B cell (primary cell): Measurements from ENCODE around the gene PNLIPRP1. TPM values are rescaled to one million over a fixed set of nuclear protein-coding genes. Genes with fewer than 3 reads are reported as not detected.

ENCODE experiments used
- ATAC-seq: fragments of 200-7000 bp; cut with Tn5 transposase; one replicate; pipeline ENCODE4 v1.10.0; 2021; ENCODE audit warnings: low read depth, mild to moderate bottlenecking, moderate number of reproducible peaks, moderate library complexity
- CTCF ChIA-PET: fragments of 350-600 bp; sonication (Branson Sonifier 250); formaldehyde crosslinking; loops from one replicate; lab custom pipeline; 2021; ENCODE audit warnings: antibody characterized with exemption, inconsistent platforms; lab: Charles Lee
- POLR2A ChIA-PET: fragments of 350-600 bp; sonication (Branson Sonifier 250); formaldehyde crosslinking; loops from one replicate; lab custom pipeline; 2021; ENCODE audit warnings: antibody characterized with exemption; lab: Charles Lee
- DNase-seq: peaks from one replicate; pipeline ENCODE4 v3.0.0; 2013
- H2AFZ ChIP-seq: 2 replicates; pipeline ENCODE4 v1.6.1; 2012; ENCODE audit warnings: mild to moderate bottlenecking, low read depth, low read length; ENCODE audit not compliant: insufficient read depth, poor library complexity, severe bottlenecking
- H3K27ac ChIP-seq, 2 donors: 1 replicate in 1 of 2; 2 replicates in 1 of 2; pipeline ENCODE4 v1.5.1; 2012 to 2013; ENCODE audit warnings: low read length in 2 of 2, mild to moderate bottlenecking in 2 of 2, moderate library complexity in 1 of 2
- H3K27me3 ChIP-seq, 4 experiments: fragments of 200-600 bp in 1 of 4; sonication (generic) in 1 of 4; replicated peaks in 1 of 4; 1 replicate in 2 of 4; 2 replicates in 2 of 4; pipeline versions ENCODE4 v1.6.1 to v1.7.0; 2013 to 2016; ENCODE audit warnings: low read length in 3 of 4, mild to moderate bottlenecking in 2 of 4, mixed read lengths in 1 of 4, moderate library complexity in 1 of 4; ENCODE audit not compliant: insufficient read depth in 4 of 4, control insufficient read depth in 3 of 4; ENCODE audit errors: control extremely low read depth in 1 of 4
- H3K36me3 ChIP-seq, 2 experiments: replicated peaks in 1 of 2; 1 replicate in 1 of 2; 2 replicates in 1 of 2; pipeline versions ENCODE4 v1.6.1 to v1.7.1; 2013; ENCODE audit warnings: low read length in 1 of 2; ENCODE audit not compliant: insufficient read depth in 2 of 2, control insufficient read depth in 1 of 2; ENCODE audit errors: control extremely low read depth in 1 of 2, extremely low read depth in 1 of 2
- H3K4me1 ChIP-seq, 2 donors: fragments of 200-600 bp in 1 of 2; sonication (generic) in 1 of 2; 1 replicate in 1 of 2; 2 replicates in 1 of 2; pipeline versions ENCODE4 v1.5.1 to v1.6.1; 2013 to 2017; ENCODE audit warnings: low read length in 2 of 2; ENCODE audit not compliant: control insufficient read depth in 2 of 2, insufficient read depth in 2 of 2
- H3K4me2 ChIP-seq: replicated peaks from 2 replicates; pipeline ENCODE3; 2012; ENCODE audit warnings: mild to moderate bottlenecking, low read depth, low read length; ENCODE audit not compliant: poor library complexity, severe bottlenecking
- H3K4me3 ChIP-seq, 5 experiments: fragments of 200-600 bp in 1 of 5; sonication (generic) in 1 of 5; 1 replicate in 3 of 5; 2 replicates in 2 of 5; pipeline versions ENCODE4 v1.5.1 to v1.7.0; 2011 to 2016; ENCODE audit warnings: low read length in 4 of 5, mild to moderate bottlenecking in 4 of 5, low read depth in 2 of 5, control low read depth in 1 of 5, moderate library complexity in 1 of 5; ENCODE audit not compliant: insufficient read depth in 1 of 5; ENCODE audit errors: control extremely low read depth in 1 of 5, extremely low read depth in 1 of 5
- H3K79me2 ChIP-seq: fragments of 200-600 bp; sonication (generic); one replicate; pipeline ENCODE4 v1.6.0; 2016; ENCODE audit warnings: low read length; ENCODE audit not compliant: control insufficient read depth, insufficient read depth
- H3K9ac ChIP-seq: fragments of 200-600 bp; sonication (generic); 2 replicates; pipeline ENCODE4 v1.6.1; 2017; ENCODE audit warnings: mild to moderate bottlenecking, low read length, moderate library complexity
- H3K9me3 ChIP-seq, 3 donors: one replicate each; pipeline versions ENCODE4 v1.6.1 to v1.7.1; 2013; ENCODE audit warnings: low read length in 2 of 3; ENCODE audit not compliant: control insufficient read depth in 2 of 3, insufficient read depth in 1 of 3; ENCODE audit errors: control extremely low read depth in 1 of 3
- H4K20me1 ChIP-seq: 2 replicates; pipeline ENCODE4 v1.6.0; 2012; ENCODE audit warnings: mild to moderate bottlenecking, low read length; ENCODE audit not compliant: insufficient read depth, control insufficient read depth, poor library complexity, severe bottlenecking
- H3K27ac Mint-ChIP-seq: one replicate; pipeline ENCODE4 v1.8.0; 2021; ENCODE audit warnings: mixed read lengths
- H3K27me3 Mint-ChIP-seq: one replicate; pipeline ENCODE4 v1.8.0; 2021; ENCODE audit warnings: mixed read lengths
- H3K4me1 Mint-ChIP-seq: one replicate; pipeline ENCODE4 v1.8.0; 2021; ENCODE audit warnings: mixed read lengths
- H3K4me3 Mint-ChIP-seq: one replicate; pipeline ENCODE4 v1.8.0; 2021; ENCODE audit warnings: mixed read lengths
- H3K9me3 Mint-ChIP-seq: one replicate; pipeline ENCODE4 v1.8.0; 2022; ENCODE audit warnings: mixed read lengths; ENCODE audit not compliant: insufficient read depth
- EZH2 ChIP-seq: IDR thresholded peaks from 2 replicates; pipeline ENCODE4 v1.6.1; 2012; ENCODE audit warnings: borderline replicate concordance, low read depth, mild to moderate bottlenecking, moderate library complexity, low read length; ENCODE audit not compliant: insufficient read depth, poor library complexity, severe bottlenecking
- WGBS: methylation state at CpG from one replicate; pipeline ENCODE4 v1.1.5; 2013; ENCODE audit warnings: missing lambda C conversion rate; ENCODE audit not compliant: insufficient coverage; 5-methylcytosine and 5-hydroxymethylcytosine counted together
- intact Hi-C: fragments of 100-400 bp; cut with micrococcal nuclease; formaldehyde crosslinking; loops from one replicate; pipeline ENCODE4 v1.10.0; 2022
- polyA plus RNA-seq: library from polyadenylated mRNA; depleted of rRNA; stranded (reverse); fragments of >200 nt; gene quantifications from 2 replicates; pipeline ENCODE4 v1.2.3, GENCODE V29; 2012
- total RNA-seq, 2 donors: library from RNA; stranded (reverse); fragments of 120-200 nt in 1 of 2; gene quantifications; 1 replicate in 1 of 2; 2 replicates in 1 of 2; pipeline versions ENCODE4 v1.2.3 to v1.2.4, GENCODE V29; 2013 to 2022
- TF ChIP-seq, protein P1 (sequence below): fragments of 200-600 bp; IDR thresholded peaks from one replicate; pipeline ENCODE4 v1.8.0; 2022; ENCODE audit warnings: antibody characterized with exemption, mild to moderate bottlenecking

Gene PNLIPRP1
- total and polyA plus RNA-seq, 2 donors (not counting 1 experiment from before 2014, with no cell fraction given): not detected

DNA sequence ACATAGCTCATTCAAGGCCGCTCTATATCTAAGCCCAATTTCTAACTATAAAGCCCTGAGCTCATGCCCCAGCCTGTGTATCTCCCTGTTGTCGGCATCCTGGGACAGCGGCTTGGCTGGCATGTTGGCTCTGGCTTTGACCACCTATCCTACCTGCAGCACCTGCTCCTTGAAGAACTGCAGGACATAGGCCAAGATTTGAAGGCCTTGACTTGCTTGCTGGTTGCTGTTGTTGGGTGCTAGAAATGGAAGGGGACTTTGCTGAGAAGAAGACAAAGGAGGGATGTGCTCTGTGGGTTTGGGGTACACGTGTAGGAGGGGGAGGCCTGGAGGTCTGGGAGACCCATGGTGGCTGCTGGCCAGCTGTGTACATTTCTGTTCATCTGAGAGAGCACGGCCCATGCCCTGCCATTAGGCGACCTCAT, 41.1 kb downstream of the PNLIPRP1 start:
- Histone ChIP-seq H2AFZ (no peak overlapping the region), H3K27ac (no peak overlapping the region), H3K36me3 (no peaks in the 10 kb centered on the region), H3K4me2 (no peak overlapping the region), H3K9ac (no peak overlapping the region), H3K4me1 (no peaks in the 10 kb centered on the region), H3K9me3 (peaks cover 0 to 6% (median 0%) of the 10 kb centered on the region in 3 donors), H3K4me3 (no peak overlapping the region), H3K27me3 (peaks cover 0 to 2% (median 0%) of the 10 kb centered on the region in 4 experiments), H4K20me1 (no peaks in the 10 kb centered on the region), H3K79me2 (no peaks in the 10 kb centered on the region)
- Mint-ChIP-seq H3K9me3 (no peaks in the 10 kb centered on the region), H3K4me1 (no peaks in the 10 kb centered on the region), H3K27me3 (peaks cover 6% of the 10 kb centered on the region), H3K4me3 (no peak overlapping the region), H3K27ac (no peak overlapping the region)
- WGBS: 81% methylated on average over 5 of the region's 6 CpGs
- TF ChIP-seq EZH2: no peak
- DNase-seq (no peak), ATAC-seq (no peak)
- POLR2A ChIA-PET: no interaction called here
- CTCF ChIA-PET: no interaction called here
- intact Hi-C loops: no loop called here

DNA sequence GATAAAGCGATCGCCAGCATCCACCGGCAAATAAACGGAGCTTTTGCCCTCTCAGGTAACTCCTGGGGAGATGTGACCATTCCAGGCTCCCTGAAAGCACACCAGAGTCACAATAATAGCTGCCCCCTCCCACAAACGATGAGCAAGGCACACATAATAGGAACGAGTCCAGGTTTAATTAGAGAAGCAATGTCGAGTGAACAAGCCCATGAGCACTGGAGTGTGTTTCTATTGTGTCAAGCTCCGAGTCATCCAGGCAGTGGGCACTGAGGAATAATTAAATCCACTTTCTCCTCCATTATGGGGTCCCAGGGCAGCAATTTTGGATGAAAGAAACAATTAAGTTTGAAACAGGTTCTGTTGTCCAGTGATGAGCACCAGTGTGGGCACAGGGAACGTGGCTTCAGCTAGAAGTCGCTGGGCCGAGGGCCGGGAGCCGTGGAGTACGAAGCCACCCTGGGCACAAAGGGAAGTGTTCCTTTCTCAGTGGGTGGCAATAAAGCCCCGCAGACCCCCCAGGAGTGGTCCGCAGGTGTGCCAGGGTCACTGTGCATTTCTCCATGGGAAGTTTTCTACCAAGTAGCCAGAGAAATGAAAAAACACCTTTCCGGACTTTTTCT, 41.9 kb downstream of the PNLIPRP1 start:
- ChIA-PET CTCF (no interaction called here), POLR2A (no interaction called here)
- H3K4me1 Mint-ChIP-seq: no peaks in the 10 kb centered on the region
- no peak overlapping the region for H3K4me3 ChIP-seq
- no peaks in the 10 kb centered on the region for H4K20me1 ChIP-seq
- no peaks in the 10 kb centered on the region for H3K36me3 ChIP-seq
- peaks cover 0 to 6% (median 0%) of the 10 kb centered on the region in 3 donors for H3K9me3 ChIP-seq
- H3K4me2 ChIP-seq: no peak overlapping the region
- no peak overlapping the region for H3K4me3 Mint-ChIP-seq
- ATAC-seq (no peak), DNase-seq (no peak)
- no peak overlapping the region for H3K27ac ChIP-seq
- H2AFZ ChIP-seq: no peak overlapping the region
- H3K4me1 ChIP-seq: no peaks in the 10 kb centered on the region
- H3K27me3 Mint-ChIP-seq: peaks cover 6% of the 10 kb centered on the region
- H3K79me2 ChIP-seq: no peaks in the 10 kb centered on the region
- no peak overlapping the region for H3K27ac Mint-ChIP-seq
- 94% methylated on average over 15 of the region's 17 CpGs for WGBS
- TF ChIP-seq, protein P1, sequence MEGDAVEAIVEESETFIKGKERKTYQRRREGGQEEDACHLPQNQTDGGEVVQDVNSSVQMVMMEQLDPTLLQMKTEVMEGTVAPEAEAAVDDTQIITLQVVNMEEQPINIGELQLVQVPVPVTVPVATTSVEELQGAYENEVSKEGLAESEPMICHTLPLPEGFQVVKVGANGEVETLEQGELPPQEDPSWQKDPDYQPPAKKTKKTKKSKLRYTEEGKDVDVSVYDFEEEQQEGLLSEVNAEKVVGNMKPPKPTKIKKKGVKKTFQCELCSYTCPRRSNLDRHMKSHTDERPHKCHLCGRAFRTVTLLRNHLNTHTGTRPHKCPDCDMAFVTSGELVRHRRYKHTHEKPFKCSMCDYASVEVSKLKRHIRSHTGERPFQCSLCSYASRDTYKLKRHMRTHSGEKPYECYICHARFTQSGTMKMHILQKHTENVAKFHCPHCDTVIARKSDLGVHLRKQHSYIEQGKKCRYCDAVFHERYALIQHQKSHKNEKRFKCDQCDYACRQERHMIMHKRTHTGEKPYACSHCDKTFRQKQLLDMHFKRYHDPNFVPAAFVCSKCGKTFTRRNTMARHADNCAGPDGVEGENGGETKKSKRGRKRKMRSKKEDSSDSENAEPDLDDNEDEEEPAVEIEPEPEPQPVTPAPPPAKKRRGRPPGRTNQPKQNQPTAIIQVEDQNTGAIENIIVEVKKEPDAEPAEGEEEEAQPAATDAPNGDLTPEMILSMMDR: no peak
- TF ChIP-seq EZH2: no peak
- intact Hi-C loops: no loop called here
- no peak overlapping the region for H3K9ac ChIP-seq
- no peaks in the 10 kb centered on the region for H3K9me3 Mint-ChIP-seq
- H3K27me3 ChIP-seq: no peaks in the 10 kb centered on the region
